Keratinocyte (primary cell): Measurements from ENCODE around the gene DUSP8. TPM values are rescaled to one million over a fixed set of nuclear protein-coding genes. Genes with fewer than 3 reads are reported as not detected.
"Not testable (repeated sequence)": the region's sequence is repeated elsewhere in the genome, so short reads cannot be mapped to it uniquely, and the experiment has no call there.

ENCODE experiments used
- DNase-seq: peaks from one replicate; pipeline ENCODE4 v3.0.0-alpha.2; 2011; ENCODE audit warnings: low read depth, missing footprints, low spot score
- FAIRE-seq: peaks from 2 replicates; lab custom pipeline; 2011; peaks lifted over from hg19 to GRCh38; lab: Jason Lieb, UNC
- H2AFZ ChIP-seq: 2 replicates; pipeline ENCODE4 v1.6.0; 2012; ENCODE audit warnings: low read length, control low read depth, inconsistent platforms; ENCODE audit not compliant: control insufficient read depth
- H3K27ac ChIP-seq: 2 replicates; pipeline ENCODE4 v1.5.1; 2011; ENCODE audit warnings: low read length; ENCODE audit not compliant: control insufficient read depth, insufficient read depth
- H3K27me3 ChIP-seq: 3 replicates; pipeline ENCODE4 v1.6.0; 2011; ENCODE audit warnings: low read length; ENCODE audit not compliant: control insufficient read depth, insufficient read depth; ENCODE audit errors: extremely low read depth
- H3K36me3 ChIP-seq, 2 experiments: 2 replicates in 1 of 2; 3 replicates in 1 of 2; pipeline ENCODE4 v1.5.1; 2011; ENCODE audit warnings: low read length in 2 of 2, mild to moderate bottlenecking in 1 of 2; ENCODE audit not compliant: control insufficient read depth in 2 of 2, insufficient read depth in 2 of 2; ENCODE audit errors: extremely low read depth in 1 of 2
- H3K4me1 ChIP-seq: 3 replicates; pipeline ENCODE4 v1.5.1; 2011; ENCODE audit warnings: low read length; ENCODE audit not compliant: control insufficient read depth, insufficient read depth; ENCODE audit errors: extremely low read depth
- H3K4me2 ChIP-seq: 3 replicates; pipeline ENCODE4 v1.6.0; 2011; ENCODE audit warnings: low read depth, low read length; ENCODE audit not compliant: control insufficient read depth, insufficient read depth; ENCODE audit errors: extremely low read depth
- H3K4me3 ChIP-seq, 3 experiments: fragments of 200-600 bp in 1 of 3; sonication (generic) in 1 of 3; 2 replicates in 2 of 3; 3 replicates in 1 of 3; pipeline ENCODE4 v1.5.1; 2011 to 2016; ENCODE audit warnings: low read length in 3 of 3, mild to moderate bottlenecking in 3 of 3, control low read depth in 2 of 3, inconsistent platforms in 1 of 3, low read depth in 1 of 3, mixed read lengths in 1 of 3, mixed run types in 1 of 3, moderate library complexity in 1 of 3; ENCODE audit not compliant: control insufficient read depth in 2 of 3, insufficient read depth in 2 of 3; ENCODE audit errors: extremely low read depth in 1 of 3
- H3K79me2 ChIP-seq: 2 replicates; pipeline ENCODE4 v1.6.0; 2012; ENCODE audit warnings: low read length; ENCODE audit not compliant: control insufficient read depth, insufficient read depth
- H3K9ac ChIP-seq: 3 replicates; pipeline ENCODE4 v1.6.0; 2011; ENCODE audit warnings: low read length; ENCODE audit not compliant: control insufficient read depth, insufficient read depth; ENCODE audit errors: extremely low read depth
- H3K9me1 ChIP-seq: 3 replicates; pipeline ENCODE4 v1.6.0; 2011; ENCODE audit warnings: low read length; ENCODE audit not compliant: control insufficient read depth, insufficient read depth; ENCODE audit errors: extremely low read depth
- H3K9me3 ChIP-seq: 2 replicates; pipeline ENCODE4 v1.5.1; 2012; ENCODE audit warnings: low read depth, low read length; ENCODE audit not compliant: control insufficient read depth
- H4K20me1 ChIP-seq: 3 replicates; pipeline ENCODE4 v1.6.0; 2011; ENCODE audit warnings: low read length; ENCODE audit not compliant: control insufficient read depth, insufficient read depth; ENCODE audit errors: extremely low read depth
- CTCF ChIP-seq, 3 experiments: IDR thresholded peaks in 1 of 3; conservative IDR thresholded peaks in 1 of 3; optimal IDR thresholded peaks in 1 of 3; 2 replicates in 2 of 3; 3 replicates in 1 of 3; pipeline versions ENCODE3 to v1.5.1; 2011; ENCODE audit warnings: low read length in 3 of 3, mild to moderate bottlenecking in 3 of 3, moderate library complexity in 2 of 3, control low read depth in 1 of 3, inconsistent platforms in 1 of 3; ENCODE audit not compliant: insufficient read depth in 2 of 3; ENCODE audit errors: extremely low read depth in 1 of 3
- EZH2 ChIP-seq: IDR thresholded peaks from one replicate; pipeline ENCODE4 v1.6.1; 2012; ENCODE audit warnings: inconsistent platforms, mild to moderate bottlenecking, low read length, moderate library complexity
- dilution Hi-C: fragments of 300-500 bp; cut with MboI; formaldehyde crosslinking; loops from one replicate; pipeline ENCODE4 v1.7.0; 2020; ENCODE audit warnings: low sequenced_read_pairs; ENCODE audit not compliant: extremely low pct_ligation_motif_present
- polyA plus RNA-seq, 5 experiments: library from polyadenylated mRNA; depleted of rRNA in 3 of 5; stranded (reverse) in 3 of 5; stranded (forward) in 1 of 5; unstranded in 1 of 5; fragments of >200 nt; gene quantifications; 1 replicate in 1 of 5; 2 replicates in 3 of 5; 3 replicates in 1 of 5; pipeline versions ENCODE4 v1.2.1 to v1.2.3, GENCODE V29; 2011 to 2012; ENCODE audit warnings: missing spikeins in 2 of 5, low read depth in 1 of 5, low replicate concordance in 1 of 5

DUSP8 gene
- polyA plus RNA-seq, 1 donor (not counting 4 experiments of a cell fraction or from before 2014, with no cell fraction given): 0.58 TPM

- Histone ChIP-seq H3K36me3 (no peaks in the 10 kb centered on the region), H3K4me2 (no peak overlapping the region), H3K9me3 (no peaks in the 10 kb centered on the region), H3K9me1 (no peaks in the 10 kb centered on the region), H3K27me3 (no peaks in the 10 kb centered on the region), H3K79me2 (no peaks in the 10 kb centered on the region), H3K9ac (no peak overlapping the region), H3K27ac (no peak overlapping the region), H3K4me3 (no peak overlapping the region), H2AFZ (no peak overlapping the region), H3K4me1 (no peaks in the 10 kb centered on the region), H4K20me1 (no peaks in the 10 kb centered on the region)
- dilution Hi-C loops: no loop called here
- TF ChIP-seq EZH2 (no peak), CTCF (optimal IDR thresholded peaks at IDR 0.05 in 1 of 3, IDR thresholded peaks at IDR 0.05 in 1 of 3, conservative IDR thresholded peaks at IDR 0.05 in 1 of 3; ENCODE audit: extremely low read depth in 1 of 3, insufficient read depth in 2 of 3, low read length in 3 of 3) (no peak)
- FAIRE-seq (no peak), DNase-seq (no peak)
Observed at GRCh38 chr11:1600626-1601025, 28.6 kb upstream of the DUSP8 start.

DNA sequence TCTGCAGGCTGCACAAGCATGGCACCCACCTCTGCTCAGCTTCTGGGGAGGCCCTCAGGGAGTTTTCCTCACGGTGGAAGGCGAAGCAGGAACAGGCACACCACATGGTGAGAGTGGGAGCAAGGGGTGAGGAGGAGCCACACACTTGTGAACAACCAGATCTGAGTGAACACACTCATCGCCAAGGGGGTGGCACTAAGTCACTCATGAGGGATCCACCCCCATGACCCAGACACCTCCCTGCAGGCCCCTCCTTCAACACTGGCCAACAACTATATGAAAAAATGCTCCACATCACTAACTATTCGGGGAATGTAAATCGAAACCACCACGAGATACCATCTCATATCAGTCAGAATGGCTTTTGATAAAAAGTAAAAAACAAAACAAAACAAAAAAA is 26.7 kb upstream of the DUSP8 start:
- H3K4me1 ChIP-seq: no peaks in the 10 kb centered on the region
- TF ChIP-seq CTCF (optimal IDR thresholded peaks at IDR 0.05 in 1 of 3, IDR thresholded peaks at IDR 0.05 in 1 of 3, conservative IDR thresholded peaks at IDR 0.05 in 1 of 3; ENCODE audit: extremely low read depth in 1 of 3, insufficient read depth in 2 of 3, low read length in 3 of 3) (no peak), EZH2 (no peak)
- FAIRE-seq: no peak
- no peak overlapping the region for H3K4me2 ChIP-seq
- H3K27ac ChIP-seq: no peak overlapping the region
- H3K79me2 ChIP-seq: no peaks in the 10 kb centered on the region
- H3K36me3 ChIP-seq: no peaks in the 10 kb centered on the region
- no peaks in the 10 kb centered on the region for H3K27me3 ChIP-seq
- no peak overlapping the region for H2AFZ ChIP-seq
- no peak for DNase-seq
- no peaks in the 10 kb centered on the region for H3K9me1 ChIP-seq
- H4K20me1 ChIP-seq: no peaks in the 10 kb centered on the region
- no peak overlapping the region for H3K9ac ChIP-seq
- no peaks in the 10 kb centered on the region for H3K9me3 ChIP-seq
- dilution Hi-C loops: no loop called here
- no peak overlapping the region for H3K4me3 ChIP-seq

GRCh38 chr11:1598406-1598805 is 26.3 kb upstream of the DUSP8 start:
- H4K20me1 ChIP-seq, H3K27ac ChIP-seq, H3K36me3 ChIP-seq, H3K9ac ChIP-seq, H3K4me2 ChIP-seq, H2AFZ ChIP-seq, H3K9me3 ChIP-seq, H3K4me1 ChIP-seq, DNase-seq, H3K79me2 ChIP-seq, dilution Hi-C loops, H3K9me1 ChIP-seq, FAIRE-seq, H3K4me3 ChIP-seq, H3K27me3 ChIP-seq: not testable (repeated sequence)
